Skeletal muscle tissue (tissue), 4 donors: ENCODE measurements around the gene EPHB1. TPM values are rescaled to one million over a fixed set of nuclear protein-coding genes. Genes with fewer than 3 reads are reported as not detected.
"Not testable (repeated sequence)": the region's sequence is repeated elsewhere in the genome, so short reads cannot be mapped to it uniquely, and the experiment has no call there.

Experiments used
- H3K27ac ChIP-seq: one replicate; pipeline ENCODE4 v1.7.0; 2013; ENCODE audit warnings: mild to moderate bottlenecking, low read depth, low read length, inconsistent platforms
- H3K27me3 ChIP-seq, 3 donors: one replicate each; pipeline ENCODE4 v1.7.0; 2013; ENCODE audit warnings: low read length in 3 of 3; ENCODE audit not compliant: control insufficient read depth in 3 of 3, insufficient read depth in 3 of 3
- H3K36me3 ChIP-seq, 3 donors: one replicate each; pipeline ENCODE4 v1.7.0; 2013; ENCODE audit warnings: low read length in 3 of 3; ENCODE audit not compliant: control insufficient read depth in 3 of 3, insufficient read depth in 3 of 3
- H3K4me1 ChIP-seq, 3 donors: one replicate each; pipeline ENCODE4 v1.7.0; 2013; ENCODE audit warnings: low read length in 3 of 3, mild to moderate bottlenecking in 3 of 3; ENCODE audit not compliant: control insufficient read depth in 3 of 3, insufficient read depth in 3 of 3
- H3K4me3 ChIP-seq, 3 donors: one replicate each; pipeline ENCODE4 v1.7.0; 2013; ENCODE audit warnings: low read length in 3 of 3
- H3K9ac ChIP-seq, 3 donors: one replicate each; pipeline ENCODE4 v1.7.0; 2013; ENCODE audit warnings: low read length in 3 of 3, mild to moderate bottlenecking in 3 of 3, moderate library complexity in 2 of 3, low read depth in 1 of 3
- H3K9me3 ChIP-seq, 3 donors: one replicate each; pipeline ENCODE4 v1.7.0; 2013; ENCODE audit warnings: low read length in 3 of 3; ENCODE audit not compliant: control insufficient read depth in 3 of 3
- total RNA-seq: library from RNA; depleted of rRNA; stranded (reverse); fragments of >200 nt; gene quantifications from one replicate; pipeline ENCODE4 v1.2.3, GENCODE V29; 2014
- donor health status: Osteomylitis.

Gene EPHB1
- total RNA-seq, 1 donor from 2014 or later = 5.7 TPM

GRCh38 chr3:135012101-135012500 lies 217.0 kb downstream of the EPHB1 start:
- Histone ChIP-seq H3K27me3 (no peaks in the 10 kb centered on the region), H3K27ac (no peak overlapping the region)

GRCh38 chr3:135013206-135013605 lies 218.1 kb downstream of the EPHB1 start:
- Histone ChIP-seq H3K36me3 (no peaks in the 10 kb centered on the region), H3K4me1 (peaks cover 0 to 5% (median 3%) of the 10 kb centered on the region in 3 donors), H3K4me3 (no peak overlapping the region), H3K9me3 (no peaks in the 10 kb centered on the region), H3K27ac (no peak overlapping the region), H3K9ac (no peak overlapping the region), H3K27me3 (no peaks in the 10 kb centered on the region)

More at GRCh38 chr3:135012101-135012500, 217.0 kb downstream of the EPHB1 start:
- peaks cover 0 to 3% (median 2%) of the 10 kb centered on the region in 3 donors for H3K4me1 ChIP-seq
- H3K9me3 ChIP-seq = no peaks in the 10 kb centered on the region
- no peak overlapping the region for H3K4me3 ChIP-seq
- no peak overlapping the region for H3K9ac ChIP-seq
- no peaks in the 10 kb centered on the region for H3K36me3 ChIP-seq

- Histone ChIP-seq H3K36me3 (no peaks in the 10 kb centered on the region), H3K9ac (no peak overlapping the region), H3K27me3 (no peaks in the 10 kb centered on the region)
Measured at GRCh38 chr3:135014566-135014965, 219.5 kb downstream of the EPHB1 start.

GRCh38 chr3:135017003-135017893 lies 222.2 kb downstream of the EPHB1 start:
- H3K9ac ChIP-seq = no peak overlapping the region
- H3K27ac ChIP-seq = no peak overlapping the region
- H3K9me3 ChIP-seq = no peaks in the 10 kb centered on the region
- no peaks in the 10 kb centered on the region for H3K27me3 ChIP-seq
- H3K4me3 ChIP-seq = no peak overlapping the region
- peaks cover 0 to 5% (median 3%) of the 10 kb centered on the region in 3 donors for H3K4me1 ChIP-seq
- no peaks in the 10 kb centered on the region for H3K36me3 ChIP-seq

More at GRCh38 chr3:135014566-135014965, 219.5 kb downstream of the EPHB1 start:
- Histone ChIP-seq H3K27ac (no peak overlapping the region), H3K4me3 (no peak overlapping the region), H3K4me1 (peaks cover 0 to 5% (median 3%) of the 10 kb centered on the region in 3 donors), H3K9me3 (no peaks in the 10 kb centered on the region)

- Histone ChIP-seq H3K9me3 (no peaks in the 10 kb centered on the region), H3K27ac (no peak overlapping the region), H3K9ac (no peak overlapping the region), H3K36me3 (no peaks in the 10 kb centered on the region), H3K27me3 (no peaks in the 10 kb centered on the region), H3K4me1 (peaks cover 0 to 5% (median 3%) of the 10 kb centered on the region in 3 donors), H3K4me3 (no peak overlapping the region)
Measured at GRCh38 chr3:135018149-135018923, 223.3 kb downstream of the EPHB1 start.

GRCh38 chr3:135020181-135020580 lies 225.1 kb downstream of the EPHB1 start:
- no peak overlapping the region for H3K4me3 ChIP-seq
- H3K9me3 ChIP-seq = no peaks in the 10 kb centered on the region
- no peak overlapping the region for H3K27ac ChIP-seq
- no peaks in the 10 kb centered on the region for H3K36me3 ChIP-seq
- H3K4me1 ChIP-seq = peaks cover 0 to 3% (median 0%) of the 10 kb centered on the region in 3 donors
- no peak overlapping the region for H3K9ac ChIP-seq
- H3K27me3 ChIP-seq = no peaks in the 10 kb centered on the region

- Histone ChIP-seq H3K4me1 (no peaks in the 10 kb centered on the region), H3K36me3 (no peaks in the 10 kb centered on the region), H3K9me3 (no peaks in the 10 kb centered on the region), H3K4me3 (no peak overlapping the region), H3K27ac (no peak overlapping the region), H3K9ac (no peak overlapping the region), H3K27me3 (no peaks in the 10 kb centered on the region)
Measured at GRCh38 chr3:135023996-135024658, 229.1 kb downstream of the EPHB1 start.

GRCh38 chr3:135030768-135031615 lies 235.9 kb downstream of the EPHB1 start:
- H3K36me3 ChIP-seq, H3K4me3 ChIP-seq, H3K27me3 ChIP-seq, H3K9ac ChIP-seq, H3K4me1 ChIP-seq, H3K27ac ChIP-seq, H3K9me3 ChIP-seq: not testable (repeated sequence)

- H3K4me1 ChIP-seq = no peaks in the 10 kb centered on the region
- H3K36me3 ChIP-seq = no peaks in the 10 kb centered on the region
- no peaks in the 10 kb centered on the region for H3K9me3 ChIP-seq
- H3K27me3 ChIP-seq = no peaks in the 10 kb centered on the region
- H3K27ac ChIP-seq = no peak overlapping the region
- no peak overlapping the region for H3K9ac ChIP-seq
- no peak overlapping the region for H3K4me3 ChIP-seq
Measured at GRCh38 chr3:135033737-135034136, 238.7 kb downstream of the EPHB1 start.
